ENCODE data around the gene VTI1A.

Gene VTI1A

GRCh38 chr10:112562809-112563663 lies 116.0 kb downstream of the VTI1A start (continued):
- no peak for TF ChIP-seq ZNF624 (tag by site-specific recombination; IDR thresholded peaks at IDR 0.05)
- no peak for TF ChIP-seq ZFP41 (tag by site-specific recombination; IDR thresholded peaks at IDR 0.05; ENCODE audit: borderline replicate concordance)
- 0 out of 2 replicates have a peak, but pooled peaks have one; percentile 30 for TF ChIP-seq ZNF184 (tag by site-specific recombination; IDR thresholded peaks at IDR 0.05)
- peak; percentile 80 for TF ChIP-seq ZNF362 (tag by site-specific recombination; IDR thresholded peaks at IDR 0.05)
- TF ChIP-seq OSR2 (tag by site-specific recombination; IDR thresholded peaks at IDR 0.05) = peak; percentile 72
- TF ChIP-seq KLF10 (tag by site-specific recombination; IDR thresholded peaks at IDR 0.05) = peak; percentile 32; the same call in 1 of the 2 replicates
- no peak for TF ChIP-seq SP2 (tag by site-specific recombination; IDR thresholded peaks at IDR 0.05)
- TF ChIP-seq SCRT1 (tag by site-specific recombination; IDR thresholded peaks at IDR 0.05; ENCODE audit: borderline replicate concordance) = peak; percentile 70; the same call in 1 of the 2 replicates
- no peak for TF ChIP-seq ZNF133 (tag by site-specific recombination; IDR thresholded peaks at IDR 0.05)
- TF ChIP-seq WT1 (tag by site-specific recombination; IDR thresholded peaks at IDR 0.05) = 0 out of 2 replicates have a peak, but pooled peaks have one; percentile 29
- TF ChIP-seq GLIS1 (tag by site-specific recombination; IDR thresholded peaks at IDR 0.05) = peak; percentile 20; the same call in 1 of the 2 replicates
- 0 out of 2 replicates have a peak, but pooled peaks have one; percentile 27 for TF ChIP-seq ZNF629 (tag by site-specific recombination; IDR thresholded peaks at IDR 0.05)
- no peak for TF ChIP-seq ZNF23 (tag by site-specific recombination; IDR thresholded peaks at IDR 0.05; ENCODE audit: borderline replicate concordance)
- no peak for TF ChIP-seq ZNF692 (tag by site-specific recombination; IDR thresholded peaks at IDR 0.05)
- no peak for TF ChIP-seq ZNF223 (tag by site-specific recombination; IDR thresholded peaks at IDR 0.05)
- TF ChIP-seq ZSCAN16 (tag by site-specific recombination; IDR thresholded peaks at IDR 0.05) = no peak
- no peak for TF ChIP-seq ZNF530 (tag by site-specific recombination; IDR thresholded peaks at IDR 0.05; ENCODE audit: low read depth)
- peak; percentile 9; the same call in 1 of the 2 replicates for TF ChIP-seq GLI2 (tag by site-specific recombination; IDR thresholded peaks at IDR 0.05; ENCODE audit: borderline replicate concordance, low read depth)
- TF ChIP-seq SP7 (tag by site-specific recombination; IDR thresholded peaks at IDR 0.05) = 0 out of 2 replicates have a peak, but pooled peaks have one; percentile 32
- TF ChIP-seq BCL11A (tag by site-specific recombination; IDR thresholded peaks at IDR 0.05; ENCODE audit: low read depth) = no peak
- peak; percentile 37; the same call in 1 of the 2 replicates for TF ChIP-seq TRIM28 (IDR thresholded peaks at IDR 0.05; ENCODE audit: borderline replicate concordance, low read length)
- TF ChIP-seq ZNF157 (tag by site-specific recombination; IDR thresholded peaks at IDR 0.05) = no peak
- no peak for TF ChIP-seq PRDM4 (tag by site-specific recombination; IDR thresholded peaks at IDR 0.05)
- peak; percentile 72 for TF ChIP-seq PRDM1 (tag by site-specific recombination; IDR thresholded peaks at IDR 0.05)
- 0 out of 2 replicates have a peak, but pooled peaks have one; percentile 42 for TF ChIP-seq ZNF366 (tag by site-specific recombination; conservative IDR thresholded peaks at IDR 0.05)
- TF ChIP-seq ZNF24 (tag by site-specific recombination; IDR thresholded peaks at IDR 0.05) = peak; percentile 69; the same call in 1 of the 2 replicates
- TF ChIP-seq ZNF513 (tag by site-specific recombination; IDR thresholded peaks at IDR 0.05) = peak; percentile 5; the same call in 1 of the 2 replicates
- peak; percentile 79 for TF ChIP-seq IKZF3 (tag by site-specific recombination; IDR thresholded peaks at IDR 0.05)
- TF ChIP-seq ZEB2 (tag by site-specific recombination; IDR thresholded peaks at IDR 0.05) = peak; percentile 58; the same call in 1 of the 2 replicates
- peak; percentile 81 for TF ChIP-seq ZBTB20 (tag by site-specific recombination; IDR thresholded peaks at IDR 0.05)
